Fibroblast of villous mesenchyme (primary cell): ENCODE data around the gene TGM2. TPM values are rescaled to one million over a fixed set of nuclear protein-coding genes. Genes with fewer than 3 reads are reported as not detected.

Experiments
- DNase-seq: peaks from one replicate; pipeline ENCODE4 v3.0.0-alpha.2; 2010; ENCODE audit warnings: low read depth
- H3K4me3 ChIP-seq: 2 replicates; pipeline ENCODE4 v1.5.1; 2011; ENCODE audit warnings: low read depth, mild to moderate bottlenecking, low read length
- total RNA-seq: library from RNA; depleted of rRNA; stranded (reverse); fragments of >200 nt; gene quantifications from 2 replicates; pipeline ENCODE4 v1.2.3, GENCODE V29; 2012
- TF ChIP-seq, protein P1 (sequence below): IDR thresholded peaks from 2 replicates; pipeline ENCODE4 v1.5.1; 2012; ENCODE audit warnings: low read depth, mild to moderate bottlenecking, low read length; ENCODE audit not compliant: insufficient read depth

Gene TGM2
- total RNA-seq, 1 donor: 2,020 TPM

- TF ChIP-seq, protein P1, sequence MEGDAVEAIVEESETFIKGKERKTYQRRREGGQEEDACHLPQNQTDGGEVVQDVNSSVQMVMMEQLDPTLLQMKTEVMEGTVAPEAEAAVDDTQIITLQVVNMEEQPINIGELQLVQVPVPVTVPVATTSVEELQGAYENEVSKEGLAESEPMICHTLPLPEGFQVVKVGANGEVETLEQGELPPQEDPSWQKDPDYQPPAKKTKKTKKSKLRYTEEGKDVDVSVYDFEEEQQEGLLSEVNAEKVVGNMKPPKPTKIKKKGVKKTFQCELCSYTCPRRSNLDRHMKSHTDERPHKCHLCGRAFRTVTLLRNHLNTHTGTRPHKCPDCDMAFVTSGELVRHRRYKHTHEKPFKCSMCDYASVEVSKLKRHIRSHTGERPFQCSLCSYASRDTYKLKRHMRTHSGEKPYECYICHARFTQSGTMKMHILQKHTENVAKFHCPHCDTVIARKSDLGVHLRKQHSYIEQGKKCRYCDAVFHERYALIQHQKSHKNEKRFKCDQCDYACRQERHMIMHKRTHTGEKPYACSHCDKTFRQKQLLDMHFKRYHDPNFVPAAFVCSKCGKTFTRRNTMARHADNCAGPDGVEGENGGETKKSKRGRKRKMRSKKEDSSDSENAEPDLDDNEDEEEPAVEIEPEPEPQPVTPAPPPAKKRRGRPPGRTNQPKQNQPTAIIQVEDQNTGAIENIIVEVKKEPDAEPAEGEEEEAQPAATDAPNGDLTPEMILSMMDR: no peak
- DNase-seq: no peak
- H3K4me3 ChIP-seq: no peak overlapping the region
These were observed 5.3 kb upstream of the TGM2 start for GRCh38 chr20:38170219-38170825.

DNA sequence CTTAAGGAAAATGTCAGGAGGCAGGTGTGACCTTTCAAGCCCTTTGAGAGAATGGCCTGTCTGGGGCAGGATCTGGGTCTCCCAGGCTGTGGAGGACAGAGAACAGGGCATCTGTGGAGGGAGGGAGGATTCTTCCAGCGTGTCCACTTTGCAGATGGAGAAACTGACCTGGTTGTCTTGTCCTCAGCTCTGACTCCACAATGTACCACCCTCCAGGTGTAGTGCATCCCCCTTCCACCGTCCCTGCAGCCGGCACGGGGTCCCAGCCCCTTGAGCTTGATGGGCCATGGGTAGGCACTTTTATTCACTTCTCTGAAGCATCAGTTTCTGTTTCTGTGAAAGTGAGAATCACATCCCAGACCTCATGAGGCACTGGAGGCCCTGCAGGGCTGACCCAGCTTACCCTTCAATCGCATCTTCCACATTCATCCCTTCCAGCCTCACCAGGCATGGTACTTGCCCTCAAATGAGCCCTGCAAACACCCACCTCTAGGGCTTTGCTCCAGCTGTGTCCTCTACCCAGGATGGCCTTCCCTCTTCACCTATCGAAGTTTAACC is 4.6 kb upstream of the TGM2 start:
- TF ChIP-seq, protein P1: no peak
- no peak for DNase-seq
- H3K4me3 ChIP-seq: no peak overlapping the region

GRCh38 chr20:38168791-38169589 is 3.9 kb upstream of the TGM2 start:
- H3K4me3 ChIP-seq: no peak overlapping the region
- TF ChIP-seq, protein P1: no peak
- no peak for DNase-seq

DNA sequence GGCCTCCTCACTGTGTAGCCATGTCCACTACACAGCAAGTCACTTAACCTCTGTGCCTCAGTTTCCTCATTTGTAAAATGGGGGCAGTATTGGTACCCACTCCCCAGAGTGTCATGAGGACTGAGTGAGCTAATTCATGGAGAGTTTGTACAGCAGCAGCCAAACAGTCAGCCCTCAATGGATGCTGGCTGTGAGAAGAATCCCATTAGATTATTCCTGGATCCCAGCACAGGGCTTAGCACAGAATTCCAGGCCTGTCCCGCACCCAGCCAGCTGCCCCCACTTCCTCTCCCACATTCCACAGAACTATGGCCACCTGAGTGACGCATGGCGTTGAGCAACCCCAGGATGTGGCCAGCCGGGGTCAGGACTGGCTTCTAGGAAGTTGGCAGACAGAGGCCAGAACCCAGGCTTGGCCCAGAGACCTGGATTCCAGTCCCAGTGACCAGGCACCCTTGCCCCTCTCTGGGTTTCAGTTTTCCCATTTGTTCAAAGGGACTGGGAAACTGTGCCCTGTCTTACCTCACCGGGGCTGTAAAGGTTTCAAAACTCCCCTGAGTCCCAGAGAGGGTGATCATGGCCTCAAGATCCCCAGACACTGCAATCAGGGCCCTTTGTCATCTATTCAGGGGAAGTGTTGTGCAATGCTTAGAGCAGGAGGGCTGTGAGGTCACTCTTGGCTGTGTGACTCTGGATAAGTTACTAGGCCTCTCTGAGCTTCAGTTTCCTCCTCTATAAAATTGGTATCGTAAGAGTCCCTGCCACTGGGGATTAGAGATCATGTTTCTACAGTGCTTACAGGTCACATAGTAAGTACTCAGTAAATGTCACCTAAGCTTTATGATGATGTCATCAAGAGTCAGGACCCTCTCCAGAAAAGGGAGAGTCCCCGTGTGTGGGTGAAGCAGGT is 3.0 kb upstream of the TGM2 start:
- no peak overlapping the region for H3K4me3 ChIP-seq
- peak; percentile 98 for DNase-seq
- TF ChIP-seq, protein P1: no peak

DNA sequence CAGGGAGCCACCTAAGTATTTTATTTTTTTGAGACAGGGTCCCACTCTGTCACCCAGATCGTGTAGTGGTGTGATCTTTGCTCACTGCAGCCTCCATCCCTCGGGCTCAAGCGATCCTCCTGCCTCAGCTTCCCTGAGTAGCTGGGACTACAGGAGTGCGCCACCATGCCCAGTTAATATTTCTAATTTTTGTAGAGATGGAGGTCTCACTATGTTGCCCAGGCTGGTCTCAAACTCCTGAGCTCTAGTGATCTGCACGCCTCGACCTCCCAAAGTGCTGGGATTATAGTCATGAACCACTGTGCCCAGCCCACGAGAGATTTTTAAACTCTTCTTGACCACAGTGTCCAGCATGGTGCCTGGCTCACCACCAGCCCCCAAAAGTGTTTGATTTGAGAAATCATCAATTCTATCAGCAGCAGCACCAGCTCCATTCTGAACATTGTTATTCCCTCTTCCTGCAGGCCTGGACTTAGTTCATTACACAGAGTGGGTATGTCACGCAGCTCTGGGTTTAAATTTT is 2.3 kb upstream of the TGM2 start:
- no peak for DNase-seq
- TF ChIP-seq, protein P1: no peak
- no peak overlapping the region for H3K4me3 ChIP-seq

GRCh38 chr20:38166703-38167233 is 1.7 kb upstream of the TGM2 start:
- TF ChIP-seq, protein P1: no peak
- DNase-seq: peak; percentile 79
- H3K4me3 ChIP-seq: no peak overlapping the region
